ENCODE measurements around the gene PTGDS. TPM values are rescaled to one million over a fixed set of nuclear protein-coding genes. Genes with fewer than 3 reads are reported as not detected.

PTGDS gene
- total RNA-seq, 1 experiment from 2014 or later, result 2.0 TPM

DNA sequence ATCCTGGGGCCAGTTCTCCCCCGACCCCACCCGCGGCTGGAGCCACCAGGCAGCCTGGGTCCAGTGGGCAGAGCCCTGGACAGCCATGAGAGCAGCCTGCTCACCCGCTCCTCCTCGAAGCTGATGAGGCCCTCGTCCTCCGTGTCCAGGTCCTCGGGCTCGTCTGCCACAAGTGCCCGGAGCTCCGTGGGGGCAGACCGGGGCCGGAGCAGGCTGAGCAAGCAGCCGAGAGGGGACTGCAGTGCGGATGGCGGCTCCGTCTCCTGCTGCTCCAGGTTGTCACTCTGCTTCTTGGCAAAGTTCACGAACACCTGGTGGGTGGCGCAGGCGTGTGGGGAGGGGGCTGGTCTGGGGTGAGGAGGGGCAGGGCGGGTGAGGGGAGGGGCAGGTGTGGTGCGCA, 31.0 kb downstream of the PTGDS start:
- DNase-seq (ENCODE audit: low read depth), result no peak

DNA sequence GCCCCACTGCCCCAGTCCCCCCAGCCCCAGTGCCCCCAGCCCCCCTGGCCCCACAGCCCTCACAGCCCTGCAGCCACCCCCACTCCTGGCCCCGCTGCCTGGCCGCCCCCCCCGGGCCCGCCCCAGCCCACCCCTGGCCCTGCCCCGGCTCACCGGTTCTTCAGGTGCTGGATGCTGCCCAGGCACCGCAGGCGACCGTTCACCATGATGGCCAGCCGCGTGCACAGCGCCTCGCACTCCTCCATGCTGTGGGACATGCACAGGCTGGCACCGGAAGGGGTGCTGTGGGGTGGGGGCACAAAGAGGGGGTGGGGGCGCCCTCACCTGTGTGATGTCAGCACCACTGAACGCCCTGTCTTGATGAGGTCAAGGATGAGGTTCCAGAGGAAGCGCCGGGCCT, 31.9 kb downstream of the PTGDS start:
- no peak for DNase-seq (ENCODE audit: low read depth)

DNA sequence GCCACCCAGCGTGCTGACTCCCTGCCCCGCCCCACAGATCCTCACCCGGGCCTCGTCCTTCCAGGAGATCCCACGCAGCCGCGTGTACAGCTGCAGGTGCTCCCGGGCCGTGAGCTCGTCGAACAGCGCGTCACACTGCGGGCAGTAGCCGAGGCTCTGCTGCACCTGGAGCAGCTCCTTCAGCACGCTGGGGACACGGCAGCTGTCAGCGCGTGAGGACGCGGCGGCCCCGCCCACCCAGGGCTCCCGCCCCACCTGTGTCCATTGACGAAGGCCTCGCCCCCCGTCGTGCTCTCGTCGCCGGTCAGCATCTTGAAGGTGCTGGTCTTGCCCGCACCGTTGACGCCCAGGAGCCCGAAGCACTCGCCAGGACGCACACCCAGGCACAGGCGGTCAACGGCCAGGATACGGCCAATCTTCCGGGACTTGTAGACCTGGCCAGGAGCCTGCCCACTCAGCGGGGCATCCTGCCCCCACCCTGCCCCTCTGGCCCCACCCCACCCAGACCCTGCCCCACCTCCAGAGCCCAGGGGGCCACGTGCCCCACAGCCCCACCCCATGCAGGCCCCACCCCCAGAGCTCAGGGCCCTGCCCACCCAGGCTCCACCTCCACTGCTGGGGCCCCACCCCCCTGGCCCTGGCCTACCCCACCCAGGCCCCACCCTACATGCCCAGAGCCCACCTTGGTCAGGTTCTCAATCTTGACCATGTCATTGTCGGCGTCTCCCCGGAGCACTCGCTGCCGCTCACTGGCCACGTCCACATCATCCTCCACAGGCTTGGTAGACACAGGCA, 32.8 kb downstream of the PTGDS start:
- DNase-seq (ENCODE audit: low read depth), result no peak

DNA sequence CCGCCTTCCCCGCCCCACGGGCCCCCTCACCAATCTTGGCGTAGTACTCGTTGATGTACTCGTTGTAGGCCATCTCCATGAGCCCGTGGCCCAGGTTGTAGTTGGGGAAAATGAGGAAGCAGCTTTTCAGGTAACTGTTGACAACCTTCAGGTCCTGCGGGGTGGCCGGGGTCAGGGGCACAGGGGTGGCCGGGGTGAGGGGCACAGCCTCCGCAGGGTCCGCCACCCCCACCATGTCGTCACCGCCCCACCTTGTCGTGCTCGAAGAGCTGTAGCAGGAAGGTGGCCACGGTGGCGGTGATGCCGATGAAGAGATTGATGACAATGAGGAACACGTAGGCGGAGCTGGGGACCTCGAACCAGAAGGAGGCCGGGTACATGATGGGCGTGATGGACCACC, 33.9 kb downstream of the PTGDS start:
- DNase-seq (ENCODE audit: low read depth), result no peak

DNA sequence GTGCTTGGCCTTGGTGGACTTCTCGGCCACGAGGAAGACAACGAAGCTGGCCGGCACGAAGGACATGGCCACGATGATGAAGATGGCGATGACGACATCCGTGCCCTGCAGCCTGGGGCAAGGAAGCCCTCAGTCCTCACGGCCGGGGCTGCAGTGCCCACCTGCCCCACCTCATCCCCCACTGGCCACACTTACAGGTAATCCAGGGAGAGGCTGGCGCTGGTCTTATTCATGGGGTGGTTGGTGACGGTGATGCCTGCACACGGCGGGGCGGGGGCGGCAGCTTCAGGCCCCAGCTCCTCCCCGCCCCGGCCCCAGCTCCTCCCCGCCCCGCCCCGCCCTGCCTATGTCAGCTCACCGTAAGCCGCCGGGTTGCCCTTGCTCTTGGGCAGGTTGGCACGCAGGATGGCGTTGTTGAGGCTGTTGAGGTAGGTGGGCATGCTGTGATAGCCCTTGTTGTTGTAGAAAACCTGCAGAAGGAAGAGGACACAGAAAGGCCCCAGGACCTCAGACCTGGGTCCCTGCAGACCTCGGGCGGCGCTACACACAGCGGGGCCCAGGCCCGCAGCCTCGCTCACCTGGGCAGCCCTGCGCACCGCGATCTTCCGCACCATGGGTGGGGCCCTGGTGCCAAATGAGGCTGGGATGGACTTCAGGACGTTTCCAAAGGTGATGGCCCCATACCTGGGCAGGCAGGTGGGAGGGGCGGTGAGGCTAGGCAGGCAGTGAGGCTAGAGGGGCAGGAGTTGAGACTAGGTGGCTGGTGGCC, 34.8 kb downstream of the PTGDS start:
- no peak for DNase-seq (ENCODE audit: low read depth)

DNA sequence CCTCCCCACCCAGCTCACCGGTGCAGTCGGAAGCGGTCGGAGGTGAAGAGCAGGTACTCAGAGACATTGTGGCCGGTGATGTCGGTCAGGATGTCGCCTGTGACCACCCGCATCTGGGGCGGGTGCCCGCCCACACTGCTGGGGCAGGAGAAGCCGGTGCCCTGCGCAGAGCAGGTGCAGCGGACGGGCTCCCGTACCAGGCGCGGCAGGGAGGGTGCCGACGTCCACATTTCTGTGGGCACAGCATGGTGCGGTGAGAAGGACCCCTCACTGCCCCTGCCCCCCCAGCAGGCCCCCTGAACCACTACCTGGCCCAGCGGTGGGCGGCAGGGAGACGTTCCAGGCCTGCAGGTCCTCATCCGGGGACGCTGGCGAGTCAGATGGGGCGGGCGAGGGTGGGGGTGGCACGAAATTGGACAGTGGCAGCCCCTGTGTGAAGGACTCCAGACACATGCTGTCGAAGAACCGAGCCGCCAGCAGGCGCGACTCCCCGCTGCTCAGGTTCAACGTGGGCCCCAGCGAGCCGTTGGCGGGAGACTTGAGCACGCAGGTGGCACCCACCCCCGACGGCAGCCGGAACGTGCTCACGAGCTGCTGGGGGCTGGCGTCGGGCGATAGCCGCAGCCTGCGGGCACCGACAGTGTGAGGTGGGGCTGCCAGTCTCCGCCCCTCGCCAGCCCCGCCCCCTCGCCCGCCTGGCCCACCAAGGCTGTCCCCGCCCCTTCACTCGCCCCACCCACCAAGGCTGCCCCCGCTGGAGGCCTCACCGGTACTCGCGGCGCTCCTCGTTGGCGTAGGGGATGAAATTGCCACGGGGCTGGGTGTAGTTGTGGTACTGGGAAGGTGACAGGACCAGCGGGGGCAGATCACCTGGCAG, 35.6 kb downstream of the PTGDS start:
- no peak for DNase-seq (ENCODE audit: low read depth)

DNA sequence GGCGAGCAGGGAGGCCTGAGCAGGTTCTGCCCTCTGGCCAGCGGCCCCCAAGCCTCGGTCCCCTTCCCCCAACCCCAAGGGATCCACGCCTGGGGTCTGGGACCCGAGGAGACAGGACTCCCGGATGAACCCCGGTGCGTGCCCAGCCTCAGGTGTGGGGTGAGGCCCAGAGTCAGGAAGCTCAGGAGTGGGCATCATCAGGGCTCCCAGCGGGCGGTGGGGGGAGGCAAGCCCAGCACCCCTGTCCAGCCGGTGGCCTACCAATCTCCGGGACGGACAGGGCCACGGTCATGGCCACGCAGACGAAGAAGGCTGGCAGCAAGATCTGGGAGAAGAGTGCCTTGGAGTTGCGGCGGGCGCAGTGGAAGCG, 36.3 kb downstream of the PTGDS start:
- no peak for DNase-seq (ENCODE audit: low read depth)

DNA sequence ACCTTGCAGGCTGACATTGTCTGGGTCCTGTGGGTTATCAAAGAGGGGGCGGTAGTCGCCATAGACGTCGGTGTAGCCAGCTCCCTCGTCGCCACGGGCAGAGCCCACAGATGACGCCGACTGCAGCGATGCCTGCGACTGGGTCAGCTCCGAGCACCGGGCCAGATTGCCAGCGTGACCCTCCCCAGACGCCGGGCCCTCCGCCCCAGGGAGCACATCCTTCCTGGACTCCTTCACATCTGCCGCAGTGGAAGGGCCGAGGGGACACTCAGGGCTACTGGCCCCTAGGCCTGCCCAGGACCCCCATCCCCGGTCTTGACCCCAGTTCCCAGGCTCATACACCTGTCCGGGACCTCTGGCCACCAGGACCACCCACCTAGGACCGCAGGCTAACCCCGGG, 36.9 kb downstream of the PTGDS start:
- no peak for DNase-seq (ENCODE audit: low read depth)

DNA sequence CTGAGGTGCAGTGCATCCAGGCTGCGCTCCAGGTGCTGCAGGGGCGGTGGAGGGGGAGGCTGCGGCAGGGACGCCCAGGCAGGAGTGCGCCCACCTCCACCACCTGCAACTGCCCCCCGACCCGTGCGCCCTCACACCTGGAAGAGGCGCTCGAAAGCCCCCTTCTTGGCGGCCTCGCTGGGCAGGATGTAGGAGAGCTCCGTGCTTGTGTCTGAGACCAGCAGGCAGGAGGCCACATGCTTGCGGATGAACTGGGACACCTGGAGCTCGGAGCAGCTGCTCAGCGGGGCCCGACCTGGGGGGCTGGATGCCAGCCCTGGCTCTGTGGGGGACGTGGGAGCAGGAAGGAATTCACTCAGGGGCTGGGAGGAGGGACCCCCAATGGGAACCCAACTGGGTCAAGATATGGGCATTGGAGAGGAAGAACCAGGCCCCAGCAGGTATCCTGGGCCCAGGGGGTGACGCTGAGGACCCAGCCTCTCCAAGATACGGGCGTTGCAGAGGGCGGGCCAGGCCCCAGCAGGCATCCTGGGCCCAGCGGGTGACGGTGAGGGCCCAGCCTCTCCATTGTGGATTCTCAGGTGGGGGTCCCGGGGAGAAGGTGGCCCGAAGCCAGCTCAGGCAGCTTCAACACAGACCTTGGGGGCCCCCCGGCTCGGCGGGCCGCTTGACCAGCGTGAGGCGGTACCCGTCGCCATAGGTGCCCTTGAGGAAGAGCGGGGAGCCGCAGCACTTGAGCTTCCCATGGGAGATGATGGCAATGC, 37.7 kb downstream of the PTGDS start:
- DNase-seq (ENCODE audit: low read depth), result no peak

DNA sequence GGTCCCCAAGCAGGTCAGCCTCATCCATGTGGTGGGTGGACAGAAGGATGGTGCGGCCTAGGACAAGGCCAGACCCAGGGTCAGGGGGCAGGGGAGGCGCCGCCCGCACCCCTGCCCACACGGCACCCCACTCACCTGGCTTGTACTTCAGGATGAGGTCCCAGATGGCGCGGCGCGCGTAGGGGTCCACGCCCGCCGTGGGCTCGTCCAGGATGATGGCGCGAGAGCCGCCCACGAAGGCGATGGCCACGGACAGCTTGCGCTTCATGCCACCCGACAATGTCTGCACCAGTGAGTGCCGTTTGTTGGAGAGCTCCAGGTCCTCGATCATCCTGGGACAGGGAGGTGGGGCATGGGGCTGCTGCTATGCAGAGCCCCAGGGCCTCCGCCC, 38.2 kb downstream of the PTGDS start:
- no peak for DNase-seq (ENCODE audit: low read depth)

DNA sequence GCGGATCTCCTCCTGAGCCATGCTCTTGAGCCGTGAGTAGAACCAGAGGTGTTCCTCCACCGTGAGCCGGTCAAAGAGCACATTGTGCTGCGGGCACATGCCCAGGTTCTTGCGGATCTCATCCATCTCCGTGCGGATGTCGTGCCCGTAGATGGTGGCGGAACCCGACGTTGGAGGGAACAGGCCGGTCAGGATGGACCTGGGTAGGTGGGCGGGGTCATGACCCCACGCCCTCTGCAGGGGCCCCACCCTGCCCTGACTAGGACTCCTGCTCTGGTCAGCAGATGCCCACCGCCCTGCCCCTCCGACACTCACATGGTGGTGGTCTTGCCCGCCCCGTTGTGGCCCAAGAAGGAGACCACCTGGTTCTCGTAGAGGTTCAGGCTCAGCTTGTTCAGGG, 38.7 kb downstream of the PTGDS start:
- DNase-seq (ENCODE audit: low read depth), result no peak

DNA sequence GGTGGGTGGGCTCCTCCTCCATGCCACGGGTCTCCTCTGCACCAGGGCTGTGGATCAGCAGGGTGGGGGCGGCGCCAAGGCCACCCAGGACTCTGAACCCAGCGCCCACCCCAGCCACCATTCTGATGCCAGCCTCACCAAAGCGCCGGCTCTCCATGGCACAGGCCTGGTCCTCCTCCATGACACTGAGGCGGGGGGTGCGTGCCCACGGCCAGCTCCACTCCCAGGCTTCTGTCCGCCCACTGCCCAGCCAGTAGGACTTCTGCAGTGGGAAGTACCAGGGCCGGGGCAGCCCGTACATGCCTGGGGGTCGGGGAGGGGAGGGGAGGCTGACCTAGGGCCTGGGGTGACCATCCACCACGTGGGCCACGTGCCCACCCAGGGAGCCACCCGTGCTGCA, 39.1 kb downstream of the PTGDS start:
- DNase-seq (ENCODE audit: low read depth), result no peak

DNA sequence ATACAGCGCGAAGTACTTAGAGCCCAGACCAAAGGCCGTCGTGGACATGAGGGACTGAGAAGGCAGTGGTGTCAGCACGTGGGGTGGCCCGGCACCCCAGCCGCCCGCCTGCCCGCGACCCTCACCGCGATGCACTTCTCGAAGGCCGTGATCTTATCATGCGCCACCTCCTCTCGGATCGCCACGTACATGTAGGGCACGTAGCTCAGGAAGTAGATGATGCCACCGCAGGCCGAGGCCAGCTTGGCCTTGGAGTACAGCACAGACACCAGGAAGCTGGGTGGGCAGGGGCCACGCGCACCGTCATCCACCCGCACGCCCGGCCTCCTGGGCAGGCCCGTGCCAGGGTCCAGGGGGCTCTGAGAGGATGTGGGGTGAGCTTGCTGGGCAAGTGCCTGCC, 39.8 kb downstream of the PTGDS start:
- no peak for DNase-seq (ENCODE audit: low read depth)

DNA sequence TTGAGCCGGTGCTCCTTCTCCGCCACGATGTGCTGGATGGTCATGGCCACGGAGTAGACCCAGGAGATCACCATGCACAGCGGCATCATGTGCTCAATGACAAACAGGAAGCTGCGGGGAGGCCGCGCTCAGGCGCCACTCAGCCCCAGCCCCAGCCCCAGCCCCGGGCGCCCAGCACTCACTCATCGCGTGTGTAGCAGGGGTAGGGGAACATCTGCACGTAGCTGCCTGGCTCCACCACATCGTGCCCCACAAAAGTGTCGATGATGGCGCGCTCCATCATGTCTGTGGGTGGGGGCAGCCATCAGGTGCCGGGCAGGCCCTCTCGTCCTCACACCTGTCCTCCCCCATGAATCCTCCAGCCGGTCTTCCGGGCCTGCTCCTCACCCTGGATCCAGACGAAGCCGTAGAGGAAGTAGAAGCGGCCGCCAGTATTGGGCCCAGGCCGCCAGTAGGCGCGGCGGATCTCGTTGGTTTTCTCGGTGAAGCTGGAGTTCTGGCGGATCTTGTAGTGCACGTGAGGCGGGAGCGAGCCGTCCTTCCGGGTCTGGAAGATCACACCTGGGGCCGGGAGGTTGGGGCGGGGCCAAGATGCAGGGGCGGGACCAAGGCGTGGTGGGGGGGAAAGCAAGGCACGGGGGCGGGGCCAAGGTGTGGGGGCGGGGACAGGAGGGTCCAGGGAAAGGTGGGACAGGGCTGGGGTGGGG, 40.6 kb downstream of the PTGDS start:
- no peak for DNase-seq (ENCODE audit: low read depth)

DNA sequence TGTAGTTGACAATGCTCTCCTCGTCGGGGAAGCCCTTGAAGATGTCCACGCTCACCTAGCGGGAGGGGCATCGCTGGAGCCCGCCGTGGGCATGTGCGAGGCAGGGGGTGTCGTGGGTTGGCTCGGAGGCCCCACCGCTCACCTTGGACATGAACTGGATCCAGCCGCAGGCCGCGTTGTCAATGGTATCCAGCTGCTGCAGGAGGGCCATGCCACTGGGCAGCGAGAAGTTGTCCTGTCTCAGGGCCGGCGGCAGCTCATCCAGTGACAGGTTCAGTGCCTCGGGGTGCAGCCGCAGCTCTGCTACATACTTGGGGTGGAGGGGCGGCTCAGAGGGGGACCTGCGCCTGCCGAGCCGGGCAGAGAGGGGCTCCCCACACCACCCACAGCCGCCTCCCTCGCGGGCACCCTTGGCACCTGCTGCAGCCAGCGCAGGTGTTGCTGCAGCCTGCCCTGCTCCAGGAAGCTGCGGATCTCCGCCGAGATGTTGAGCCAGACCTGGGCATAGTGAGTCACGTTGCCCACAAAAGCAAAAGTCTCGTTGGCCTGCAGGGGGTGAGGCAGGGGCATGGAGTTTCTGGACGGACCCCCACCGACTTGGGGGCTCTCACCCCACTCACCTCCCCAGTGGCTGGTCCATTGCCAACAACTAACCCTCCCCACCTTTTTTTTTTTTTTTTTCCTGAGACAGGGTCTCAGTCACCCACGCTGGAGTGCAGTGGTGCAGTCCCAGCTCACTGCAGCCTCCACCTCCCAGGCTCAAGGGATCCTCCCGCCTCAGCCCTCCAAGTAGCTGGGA, 41.7 kb downstream of the PTGDS start:
- DNase-seq (ENCODE audit: low read depth), result no peak

DNA sequence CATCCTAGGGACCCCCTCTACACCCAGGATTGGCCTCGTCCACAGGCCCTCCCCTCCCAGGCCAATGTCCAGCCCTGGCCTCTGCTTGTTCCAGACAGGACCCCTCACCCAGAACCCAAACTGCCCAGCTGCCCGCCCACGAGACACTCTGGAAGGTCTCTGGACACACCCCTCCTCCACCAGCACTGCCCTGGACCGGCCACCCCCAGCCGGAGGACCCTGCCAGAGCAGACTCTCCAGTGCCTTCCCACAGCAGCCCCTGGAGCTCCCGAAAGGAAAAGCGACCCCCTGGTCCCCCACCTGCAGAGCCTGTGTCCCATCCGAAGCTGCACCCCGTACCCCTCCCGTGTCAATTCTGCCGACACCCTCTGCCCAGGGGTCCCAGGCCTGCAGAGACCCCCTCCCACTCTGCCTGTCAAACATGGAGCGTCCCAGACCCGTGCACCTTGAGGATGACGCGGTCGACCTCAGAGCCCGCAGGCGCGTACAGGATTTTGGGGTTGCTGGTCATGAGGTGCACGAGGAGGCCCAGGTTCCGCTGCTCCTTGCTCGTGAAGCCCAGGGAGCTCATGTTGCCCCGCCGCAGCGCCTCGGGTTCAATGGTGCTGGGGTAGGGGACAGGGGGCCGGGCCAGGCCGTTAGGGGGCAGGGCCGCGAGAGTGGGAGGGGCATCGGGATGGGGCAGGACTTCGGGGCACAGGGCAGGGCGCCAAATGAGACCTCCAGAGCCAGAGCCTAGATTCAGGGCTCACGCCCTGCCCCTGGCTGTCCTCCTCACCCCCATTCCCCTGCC, 42.8 kb downstream of the PTGDS start:
- DNase-seq (ENCODE audit: low read depth), result no peak

DNA sequence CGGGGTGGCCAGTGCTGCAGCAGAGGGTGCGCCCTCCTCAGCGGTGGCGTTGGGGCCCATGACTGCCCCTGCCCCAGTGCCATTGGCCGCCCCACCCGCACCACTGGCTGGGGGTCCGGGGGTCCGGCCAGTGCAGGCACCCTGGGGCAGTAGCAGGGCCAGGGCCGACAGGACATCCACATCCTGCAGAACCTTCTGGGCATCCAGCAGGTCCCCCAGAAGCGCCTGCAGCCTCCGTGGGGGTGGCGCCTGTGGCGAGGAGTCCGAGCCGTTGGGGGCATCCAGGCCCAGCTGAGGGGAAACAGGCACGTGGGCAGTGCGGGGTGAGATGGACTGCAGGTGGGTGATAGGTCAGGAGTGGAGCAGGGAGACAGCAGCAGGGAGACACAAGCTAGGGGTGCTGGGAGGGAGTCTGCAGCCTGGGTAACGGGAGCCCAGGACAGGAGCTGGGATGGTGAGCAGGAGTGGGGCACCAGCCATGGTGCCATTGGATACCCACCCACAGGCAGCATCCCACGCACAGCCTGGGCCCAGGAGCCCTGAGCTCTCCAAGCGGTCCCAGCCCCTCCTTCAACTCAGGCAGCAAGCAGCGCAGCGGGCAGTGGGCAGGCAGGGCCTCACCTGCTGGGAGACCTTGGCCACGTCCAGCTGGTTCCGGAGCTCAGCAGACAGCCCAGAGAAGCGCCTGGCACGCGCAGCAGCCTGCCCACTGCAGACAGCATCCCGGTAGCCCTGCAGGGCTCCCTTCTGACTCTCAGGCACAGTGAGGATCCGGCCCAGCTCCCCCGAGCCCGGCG, 43.7 kb downstream of the PTGDS start:
- DNase-seq (ENCODE audit: low read depth), result no peak

DNA sequence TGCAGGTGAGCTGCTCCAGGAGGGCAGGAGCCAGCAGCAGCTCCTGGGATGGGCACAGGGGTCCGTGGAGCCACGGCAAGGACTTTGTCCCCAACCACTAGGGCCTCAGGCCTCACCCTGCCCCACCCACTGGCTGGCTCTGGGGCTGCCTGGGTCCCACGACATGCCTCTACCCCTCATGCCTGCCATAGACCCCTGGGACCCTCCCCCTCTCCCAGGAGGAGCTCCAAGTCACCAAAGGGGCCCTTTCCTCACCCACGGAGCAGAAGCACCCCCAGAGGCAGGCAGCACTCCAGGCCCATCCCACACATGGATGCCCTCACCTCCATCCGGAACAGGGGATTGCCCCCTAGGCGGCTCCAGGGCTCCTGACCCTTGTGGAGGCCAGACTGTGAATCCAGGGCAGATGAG, 44.3 kb downstream of the PTGDS start:
- no peak for DNase-seq (ENCODE audit: low read depth)
